K562 (cell line): Measurements from ENCODE around the gene SOHLH2. TPM values are rescaled to one million over a fixed set of nuclear protein-coding genes. Genes with fewer than 3 reads are reported as not detected.
A peak's percentile ranks its signal among the peaks of the same experiment; 100 is the strongest.

ENCODE experiments used
- ATAC-seq: fragments of 200-7000 bp; cut with Tn5 transposase; 3 replicates; pipeline ENCODE4 v1.9.1; 2020; ENCODE audit warnings: moderate library complexity
- BruUV-seq: library from RNA; stranded (reverse); fragments of 400-500 nt; replicated peaks from 2 replicates; lab custom pipeline; 2021; lab: Mats Ljungman, UMichigan
- CTCF ChIA-PET: fragments of 300-600 bp; formaldehyde crosslinking; extraction: SDS; loops from one replicate; lab custom pipeline; 2021; ENCODE audit warnings: low intra/inter-chr PET ratio; lab: Yijun Ruan, JAX
- POLR2A ChIA-PET: fragments of 300-600, 350-650 bp; sonication (Branson Sonifier 250); formaldehyde crosslinking; extraction: SDS; loops from one replicate; lab custom pipeline; 2021; ENCODE audit warnings: antibody characterized with exemption, inconsistent platforms; lab: Yijun Ruan, JAX
- DNase-seq, 4 experiments: peaks; one replicate each; pipeline versions ENCODE4 v3.0.0 to v3.0.0-alpha.2; 2011 to 2018; ENCODE audit warnings: low spot score in 3 of 4, mixed read lengths in 3 of 4; ENCODE audit errors: extremely low read depth in 1 of 4
- FAIRE-seq: peaks from 2 replicates; lab custom pipeline; 2011; peaks lifted over from hg19 to GRCh38; lab: Jason Lieb, UNC
- H2AFZ ChIP-seq: 2 replicates; pipeline ENCODE4 v1.6.0; 2011; ENCODE audit warnings: low read depth, low read length, control low read depth, inconsistent platforms
- H3K27ac ChIP-seq: fragments of 200-600 bp; 3 replicates; pipeline ENCODE4 v1.8.0; 2011; ENCODE audit warnings: low read depth, mild to moderate bottlenecking, control low read depth, inconsistent platforms, low read length, moderate library complexity, mixed read lengths; ENCODE audit errors: extremely low read depth
- H3K27me3 ChIP-seq, 2 experiments: fragments of 300-600 bp in 1 of 2; 2 replicates in 1 of 2; 3 replicates in 1 of 2; pipeline versions ENCODE4 v1.6.0 to v1.8.0; 2011; ENCODE audit warnings: inconsistent platforms in 2 of 2, low read length in 2 of 2, mild to moderate bottlenecking in 1 of 2, mixed read lengths in 1 of 2, moderate library complexity in 1 of 2; ENCODE audit not compliant: control insufficient read depth in 2 of 2, insufficient read depth in 2 of 2
- H3K36me3 ChIP-seq: fragments of 300-600 bp; 3 replicates; pipeline ENCODE4 v1.8.0; 2011; ENCODE audit warnings: mild to moderate bottlenecking, low read length, inconsistent platforms; ENCODE audit not compliant: control insufficient read depth, insufficient read depth
- H3K4me1 ChIP-seq, 2 experiments: fragments of 200-600 bp in 1 of 2; replicated peaks in 1 of 2; 2 replicates in 1 of 2; 3 replicates in 1 of 2; pipeline versions ENCODE4 v1.5.1 to v1.8.0; 2011; ENCODE audit warnings: inconsistent platforms in 2 of 2, low read length in 2 of 2, mild to moderate bottlenecking in 1 of 2, mixed read lengths in 1 of 2, moderate library complexity in 1 of 2; ENCODE audit not compliant: control insufficient read depth in 2 of 2, insufficient read depth in 2 of 2
- H3K4me2 ChIP-seq: 2 replicates; pipeline ENCODE4 v1.6.1; 2011; ENCODE audit warnings: low read length, control low read depth, inconsistent platforms, mixed read lengths; ENCODE audit not compliant: insufficient read depth
- H3K4me3 ChIP-seq: fragments of 200-600 bp; sonication (generic), shearing (Covaris generic); 2 replicates; pipeline ENCODE4 v1.5.1; 2016; ENCODE audit warnings: control low read depth, inconsistent platforms
- H3K79me2 ChIP-seq: fragments of 200-600 bp; 3 replicates; pipeline ENCODE4 v1.8.0; 2011; ENCODE audit warnings: low read length, inconsistent platforms; ENCODE audit not compliant: control insufficient read depth, insufficient read depth
- H3K9ac ChIP-seq, 2 experiments: 2 replicates each; pipeline versions ENCODE4 v1.6.0 to v1.6.1; 2011; ENCODE audit warnings: low read depth in 2 of 2, low read length in 2 of 2, control low read depth in 1 of 2, inconsistent platforms in 1 of 2, mild to moderate bottlenecking in 1 of 2, mixed read lengths in 1 of 2; ENCODE audit not compliant: insufficient read depth in 1 of 2
- H3K9me1 ChIP-seq: one replicate; pipeline ENCODE4 v1.6.0; 2011; ENCODE audit warnings: inconsistent platforms, mild to moderate bottlenecking, low read length, moderate library complexity; ENCODE audit not compliant: control insufficient read depth, insufficient read depth
- H3K9me3 ChIP-seq: replicated peaks from 2 replicates; pipeline ENCODE4 v1.5.1; 2011; ENCODE audit warnings: low read depth, low read length, inconsistent platforms; ENCODE audit not compliant: control insufficient read depth, insufficient read depth
- H4K20me1 ChIP-seq: replicated peaks from 2 replicates; pipeline ENCODE4 v1.6.1; 2011; ENCODE audit warnings: low read length, inconsistent platforms, mixed read lengths; ENCODE audit not compliant: control insufficient read depth, insufficient read depth
- PBX2 ChIP-seq, 2 experiments: IDR thresholded peaks in 1 of 2; conservative IDR thresholded peaks in 1 of 2; 2 replicates each; pipeline ENCODE4 v1.6.1; 2016; ENCODE audit warnings: low read depth in 2 of 2, mild to moderate bottlenecking in 1 of 2, missing compliant biosample characterization in 1 of 2, missing genetic modification characterization in 1 of 2, moderate library complexity in 1 of 2
- SPI1 ChIP-seq: IDR thresholded peaks from 2 replicates; pipeline ENCODE4 v1.6.1; 2011; ENCODE audit warnings: low read depth, low read length, control low read depth, borderline replicate concordance
- SREBF1 ChIP-seq: fragments of 150-350 bp; IDR thresholded peaks from 2 replicates; pipeline ENCODE4 v1.6.1; 2014; ENCODE audit warnings: antibody characterized with exemption, low read depth, low read length, borderline replicate concordance
- WGBS: fragments of 100-300 bp; shearing (Covaris generic); methylation state at CpG from one replicate; pipeline ENCODE4 v1.1.6; 2016; ENCODE audit warnings: low coverage, mixed read lengths; ENCODE audit not compliant: insufficient coverage; ENCODE audit errors: missing lambda C conversion rate; 5-methylcytosine and 5-hydroxymethylcytosine counted together
- in situ Hi-C: fragments of 300-500 bp; cut with MboI; formaldehyde crosslinking; loops from 4 replicates; pipeline ENCODE4 v1.15.0; 2018; ENCODE audit warnings: inconsistent platforms, mixed read lengths
- intact Hi-C: fragments of 100-400 bp; cut with micrococcal nuclease; formaldehyde crosslinking; loops from 2 replicates; pipeline ENCODE4 v1.14.2; 2022
- polyA plus RNA-seq, 8 experiments: library from polyadenylated mRNA; depleted of rRNA in 4 of 8; stranded (reverse) in 5 of 8; unstranded in 3 of 8; fragments of >200 nt; fragmentation: Nextera tagmentation in 2 of 8; fragmentation: Illumina TruSeq in 1 of 8; extraction: Ambion mirVana in 2 of 8; extraction: Trizol in 1 of 8; gene quantifications; 2 replicates each; pipeline versions ENCODE4 v1.2.1 to v1.2.3, GENCODE V29; 2011 to 2014; ENCODE audit warnings: inconsistent platforms in 1 of 8, missing spikeins in 1 of 8
- total RNA-seq, 7 experiments: library from RNA; depleted of rRNA in 6 of 7; stranded (reverse); fragments of >200 nt in 6 of 7; fragmentation: Illumina TruSeq in 2 of 7; extraction: Trizol in 2 of 7; gene quantifications; 2 replicates each; pipeline versions ENCODE4 v1.2.1 to v1.2.3, GENCODE V29; 2011 to 2021; ENCODE audit warnings: low replicate concordance in 1 of 7

The SOHLH2 gene
- total and polyA plus RNA-seq, 9 of the 15 experiments (the other 6 are each of a cell fraction or from before 2014, with no cell fraction given), result 10.3 to 26.7 (median 17.0) TPM

DNA sequence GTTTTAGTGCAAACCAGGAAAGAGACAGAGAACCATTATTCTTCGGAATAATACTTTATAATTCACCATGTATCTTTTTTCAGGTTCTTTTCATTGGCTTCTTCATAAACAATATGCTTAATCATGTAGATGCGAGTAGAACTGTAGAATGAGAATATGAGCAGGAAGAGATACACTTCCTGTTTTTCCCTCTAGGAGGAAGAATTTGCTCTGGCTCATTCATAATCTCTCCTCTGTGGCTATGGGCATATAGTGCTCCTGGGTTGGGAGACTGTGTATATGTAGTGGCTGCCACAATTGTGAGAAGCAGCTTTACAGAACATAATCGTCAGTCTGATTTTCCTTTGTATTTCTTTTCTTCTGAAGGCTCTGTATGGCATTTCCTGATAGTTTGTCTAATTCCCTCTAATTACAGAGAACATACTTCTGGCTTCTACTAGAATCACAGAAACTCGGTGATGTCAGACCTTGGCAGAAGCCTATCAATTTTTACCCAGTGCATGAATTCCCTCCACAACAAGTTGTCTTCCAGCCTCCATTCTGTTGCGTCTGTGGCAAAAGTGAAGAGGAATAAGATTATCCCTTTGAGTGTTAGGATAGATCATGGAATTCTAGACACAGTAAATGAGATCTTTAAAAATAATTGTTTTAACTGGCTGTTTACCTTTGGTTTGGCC, 80.3 kb downstream of the SOHLH2 start:
- Histone ChIP-seq H3K4me1 (no peaks in the 10 kb centered on the region), H3K9me3 (no peaks in the 10 kb centered on the region), H4K20me1 (no peaks in the 10 kb centered on the region; the same call in 1 of the 2 replicates), H3K27ac (no peak overlapping the region), H3K4me3 (no peak overlapping the region), H3K9me1 (no peaks in the 10 kb centered on the region), H3K36me3 (no peaks in the 10 kb centered on the region), H2AFZ (no peak overlapping the region), H3K4me2 (no peak overlapping the region), H3K79me2 (no peaks in the 10 kb centered on the region), H3K9ac (no peak overlapping the region), H3K27me3 (peaks cover 2 to 21% of the 10 kb centered on the region in 2 experiments; a peak in 3 of 5 replicates)
- BruUV-seq, result no TSS peak
- in situ Hi-C loops (no loop called here), intact Hi-C loops (no loop called here)
- ChIA-PET CTCF (no interaction called here), POLR2A (no interaction called here)
- ATAC-seq (no peak), DNase-seq (no peak), FAIRE-seq (no peak)
- TF ChIP-seq SPI1 (peak; percentile 54; the same call in 1 of the 2 replicates), SREBF1 (no peak), PBX2 (CRISPR knock-in tag; IDR thresholded peaks at IDR 0.05; ENCODE audit: low read depth) (no peak), PBX2 (tag; conservative IDR thresholded peaks at IDR 0.05; ENCODE audit: low read depth) (no peak)
- WGBS, result 2% methylated on average over 5 of the region's 5 CpGs
